Thyroid gland (tissue), 4 donors: Measurements from ENCODE around the gene TPK1.

ENCODE experiments used
- CTCF ChIP-seq, 6 experiments: fragments of 200-600 bp in 3 of 6; fragments of 450-650 bp in 3 of 6; sonication (generic) in 3 of 6; IDR thresholded peaks; one replicate each; pipeline ENCODE4 v1.5.1; 2016 to 2019; ENCODE audit warnings: antibody characterized with exemption in 6 of 6, mild to moderate bottlenecking in 2 of 6, inconsistent platforms in 1 of 6, moderate library complexity in 1 of 6
- POLR2A ChIP-seq, 2 donors: fragments of 450-650 bp; IDR thresholded peaks; one replicate each; pipeline ENCODE4 v1.6.1; 2017; ENCODE audit warnings: antibody characterized with exemption in 2 of 2, mild to moderate bottlenecking in 2 of 2, moderate library complexity in 1 of 2

GRCh38 chr7:144728551-144728950 lies 107.3 kb downstream of the TPK1 start:
- no peak for TF ChIP-seq CTCF (IDR thresholded peaks at IDR 0.05)
- no peak for TF ChIP-seq POLR2A (IDR thresholded peaks at IDR 0.05)
